22Rv1 (cell line): ENCODE measurements around the gene PKD2L2.
"Not testable (repeated sequence)": the region's sequence is repeated elsewhere in the genome, so short reads cannot be mapped to it uniquely, and the experiment has no call there.

Experiments used
- H3K27ac ChIP-seq: fragments of 450-650 bp; 2 replicates; pipeline ENCODE4 v1.5.1; 2017
- CTCF ChIP-seq: fragments of 450-650 bp; IDR thresholded peaks from 2 replicates; pipeline ENCODE4 v1.5.1; 2017; ENCODE audit warnings: mild to moderate bottlenecking
- ZFX ChIP-seq: fragments of 450-650 bp; IDR thresholded peaks from 2 replicates; pipeline ENCODE4 v1.6.1; 2017; ENCODE audit warnings: antibody characterized with exemption, borderline replicate concordance

Gene PKD2L2

GRCh38 chr5:137888863-137889759, at the start of gene PKD2L2:
Gene PKD2L2 (plus strand): TSS chr5:137889457. CDS start chr5:137889492, 35 bp downstream.
- TF ChIP-seq CTCF, result no peak
- no peak for TF ChIP-seq ZFX
- H3K27ac ChIP-seq, result peak within 1 kb of the TSS; percentile 55

- no peak overlapping the region for H3K27ac ChIP-seq
- TF ChIP-seq CTCF (no peak), ZFX (no peak)
These were observed 47.0 kb upstream of the PKD2L2 start for GRCh38 chr5:137842296-137842695.

- TF ChIP-seq ZFX (no peak), CTCF (no peak)
- H3K27ac ChIP-seq, result no peak overlapping the region
These were observed 45.5 kb upstream of the PKD2L2 start for GRCh38 chr5:137843676-137844299.

GRCh38 chr5:137845472-137845871, 43.8 kb upstream of the PKD2L2 start:
- TF ChIP-seq ZFX (no peak), CTCF (no peak)
- no peak overlapping the region for H3K27ac ChIP-seq

- no peak overlapping the region for H3K27ac ChIP-seq
- TF ChIP-seq ZFX (no peak), CTCF (no peak)
These were observed 41.6 kb upstream of the PKD2L2 start for GRCh38 chr5:137847687-137848086.

- not testable (repeated sequence) for H3K27ac ChIP-seq
These were observed 36.1 kb upstream of the PKD2L2 start for GRCh38 chr5:137853165-137853564.

- no peak overlapping the region for H3K27ac ChIP-seq
- TF ChIP-seq ZFX, result no peak
- no peak for TF ChIP-seq CTCF
These were observed 33.1 kb upstream of the PKD2L2 start for GRCh38 chr5:137856201-137856600.
